Esophagus squamous epithelium (tissue), 5 donors: ENCODE results near the gene CENATAC. TPM values are rescaled to one million over a fixed set of nuclear protein-coding genes. Genes with fewer than 3 reads are reported as not detected.

ENCODE experiments used
- DNase-seq: peaks from one replicate; lab custom pipeline; 2025; lab: John Stamatoyannopoulos, UW
- H3K27ac ChIP-seq, 4 donors: fragments of 200-600 bp; sonication (generic); one replicate each; pipeline ENCODE4 v1.5.1; 2016 to 2019; ENCODE audit warnings: mild to moderate bottlenecking in 1 of 4
- H3K27me3 ChIP-seq, 4 donors: fragments of 200-600 bp; sonication (generic); 1 replicate in 3 of 4; 2 replicates in 1 of 4; pipeline versions ENCODE4 v1.5.1 to v1.6.0; 2017 to 2021; ENCODE audit warnings: antibody characterized with exemption in 1 of 4
- H3K36me3 ChIP-seq, 3 donors: fragments of 200-600 bp; sonication (generic); one replicate each; pipeline ENCODE4 v1.5.1; 2016 to 2019
- H3K4me1 ChIP-seq, 3 donors: fragments of 200-600 bp; sonication (generic); one replicate each; pipeline ENCODE4 v1.5.1; 2017 to 2019
- H3K4me3 ChIP-seq, 4 donors: fragments of 200-600 bp; sonication (generic); 1 replicate in 3 of 4; 2 replicates in 1 of 4; pipeline ENCODE4 v1.5.1; 2016 to 2019; ENCODE audit warnings: mild to moderate bottlenecking in 2 of 4, moderate library complexity in 1 of 4
- H3K9me3 ChIP-seq, 3 donors: fragments of 200-600 bp; sonication (generic); one replicate each; pipeline ENCODE4 v1.5.1; 2016 to 2019
- POLR2A ChIP-seq, 4 donors: fragments of 450-650 bp; IDR thresholded peaks; one replicate each; pipeline ENCODE4 v1.6.1; 2017; ENCODE audit warnings: antibody characterized with exemption in 4 of 4, mild to moderate bottlenecking in 4 of 4, moderate library complexity in 3 of 4
- WGBS, 2 donors: methylation state at CpG; one replicate each; pipeline ENCODE4 v1.1.5; 2018; 5-methylcytosine and 5-hydroxymethylcytosine counted together
- intact Hi-C: fragments of 100-400 bp; cut with DNase I; formaldehyde crosslinking; loops from one replicate; pipeline ENCODE4 v1.15.0; 2022
- total RNA-seq, 4 donors: library from RNA; depleted of rRNA; stranded (reverse); fragments of >200 nt; gene quantifications; one replicate each; pipeline ENCODE4 v1.1.0, GENCODE V29; 2016
- TF ChIP-seq, protein P1 (sequence below), 6 experiments: fragments of 450-650 bp in 4 of 6; fragments of 200-600 bp in 2 of 6; sonication (generic) in 2 of 6; IDR thresholded peaks; one replicate each; pipeline ENCODE4 v1.5.1; 2016 to 2019; ENCODE audit warnings: antibody characterized with exemption in 6 of 6, mild to moderate bottlenecking in 4 of 6, moderate library complexity in 4 of 6
- donor health status: DM: yes; HTN: yes; CAD: no.

Gene CENATAC
- total RNA-seq, 4 donors from 2014 or later: 9.2 to 58.9 (median 29.4) TPM

GRCh38 chr11:119044708-119045107 lies 46.8 kb downstream of the CENATAC start:
- Histone ChIP-seq H3K9me3 (no peaks in the 10 kb centered on the region), H3K4me3 (no peak overlapping the region), H3K27ac (no peak overlapping the region), H3K36me3 (peaks cover 30 to 54% (median 41%) of the 10 kb centered on the region in 3 donors), H3K27me3 (no peaks in the 10 kb centered on the region), H3K4me1 (no peaks in the 10 kb centered on the region)
- no peak for DNase-seq
- intact Hi-C loops: no loop called here
- whole genome bisulfite sequencing, 2 donors: 64 to 72% methylated on average over 4 to 6 of the region's 6 CpGs
- no peak for TF ChIP-seq POLR2A (IDR thresholded peaks at IDR 0.05)
- TF ChIP-seq, protein P1, sequence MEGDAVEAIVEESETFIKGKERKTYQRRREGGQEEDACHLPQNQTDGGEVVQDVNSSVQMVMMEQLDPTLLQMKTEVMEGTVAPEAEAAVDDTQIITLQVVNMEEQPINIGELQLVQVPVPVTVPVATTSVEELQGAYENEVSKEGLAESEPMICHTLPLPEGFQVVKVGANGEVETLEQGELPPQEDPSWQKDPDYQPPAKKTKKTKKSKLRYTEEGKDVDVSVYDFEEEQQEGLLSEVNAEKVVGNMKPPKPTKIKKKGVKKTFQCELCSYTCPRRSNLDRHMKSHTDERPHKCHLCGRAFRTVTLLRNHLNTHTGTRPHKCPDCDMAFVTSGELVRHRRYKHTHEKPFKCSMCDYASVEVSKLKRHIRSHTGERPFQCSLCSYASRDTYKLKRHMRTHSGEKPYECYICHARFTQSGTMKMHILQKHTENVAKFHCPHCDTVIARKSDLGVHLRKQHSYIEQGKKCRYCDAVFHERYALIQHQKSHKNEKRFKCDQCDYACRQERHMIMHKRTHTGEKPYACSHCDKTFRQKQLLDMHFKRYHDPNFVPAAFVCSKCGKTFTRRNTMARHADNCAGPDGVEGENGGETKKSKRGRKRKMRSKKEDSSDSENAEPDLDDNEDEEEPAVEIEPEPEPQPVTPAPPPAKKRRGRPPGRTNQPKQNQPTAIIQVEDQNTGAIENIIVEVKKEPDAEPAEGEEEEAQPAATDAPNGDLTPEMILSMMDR (IDR thresholded peaks at IDR 0.05): no peak

GRCh38 chr11:119046489-119046888 lies 48.6 kb downstream of the CENATAC start:
- 60 to 100% methylated on average over 1 to 4 of the region's 6 CpGs for WGBS, 2 donors
- Histone ChIP-seq H3K4me3 (no peak overlapping the region), H3K27ac (no peak overlapping the region), H3K4me1 (no peaks in the 10 kb centered on the region), H3K36me3 (peaks cover 30 to 72% (median 45%) of the 10 kb centered on the region in 3 donors), H3K9me3 (no peaks in the 10 kb centered on the region), H3K27me3 (no peaks in the 10 kb centered on the region)
- TF ChIP-seq, protein P1 (IDR thresholded peaks at IDR 0.05): no peak
- no peak for TF ChIP-seq POLR2A (IDR thresholded peaks at IDR 0.05)
- intact Hi-C loops: no loop called here
- DNase-seq: no peak

GRCh38 chr11:119047205-119047604 lies 49.3 kb downstream of the CENATAC start:
- TF ChIP-seq POLR2A (IDR thresholded peaks at IDR 0.05): no peak
- TF ChIP-seq, protein P1 (IDR thresholded peaks at IDR 0.05): no peak
- intact Hi-C loops: no loop called here
- Histone ChIP-seq H3K9me3 (no peaks in the 10 kb centered on the region), H3K27ac (no peak overlapping the region), H3K36me3 (peaks cover 30 to 79% (median 45%) of the 10 kb centered on the region in 3 donors), H3K27me3 (no peaks in the 10 kb centered on the region), H3K4me3 (no peak overlapping the region), H3K4me1 (no peaks in the 10 kb centered on the region)
- no peak for DNase-seq
- WGBS, 2 donors: 68 to 88% methylated on average over 5 to 6 of the region's 6 CpGs

GRCh38 chr11:119048644-119049043 lies 50.7 kb downstream of the CENATAC start:
- peaks cover 43 to 93% (median 59%) of the 10 kb centered on the region in 3 donors for H3K36me3 ChIP-seq

GRCh38 chr11:119049081-119049480 lies 51.1 kb downstream of the CENATAC start:
- intact Hi-C loops: no loop called here
- no peak overlapping the region for H3K27ac ChIP-seq
- TF ChIP-seq, protein P1 (IDR thresholded peaks at IDR 0.05): no peak
- no peak for TF ChIP-seq POLR2A (IDR thresholded peaks at IDR 0.05)
- H3K9me3 ChIP-seq: no peaks in the 10 kb centered on the region
- no peak for DNase-seq
- H3K27me3 ChIP-seq: no peaks in the 10 kb centered on the region
- 44% methylated on average over 1 of the region's 7 CpGs; no CpG with 5 or more reads in 1 of the 2 donors for WGBS, 2 donors
- H3K4me3 ChIP-seq: no peak overlapping the region
- H3K4me1 ChIP-seq: no peaks in the 10 kb centered on the region
- peaks cover 44 to 98% (median 63%) of the 10 kb centered on the region in 3 donors for H3K36me3 ChIP-seq

More at GRCh38 chr11:119048644-119049043, 50.7 kb downstream of the CENATAC start:
- Histone ChIP-seq H3K4me1 (no peaks in the 10 kb centered on the region), H3K9me3 (no peaks in the 10 kb centered on the region), H3K4me3 (no peak overlapping the region), H3K27me3 (no peaks in the 10 kb centered on the region), H3K27ac (no peak overlapping the region)
- no peak for DNase-seq
- intact Hi-C loops: no loop called here
- TF ChIP-seq POLR2A (IDR thresholded peaks at IDR 0.05): no peak
- TF ChIP-seq, protein P1 (IDR thresholded peaks at IDR 0.05): no peak
- 91 to 95% methylated on average over 9 of the region's 9 CpGs for WGBS, 2 donors
